Skeletal muscle cell (primary cell): ENCODE data around the gene NT5C.
A peak's percentile ranks its signal among the peaks of the same experiment; 100 is the strongest.

Source experiments
- DNase-seq: peaks from one replicate; pipeline ENCODE4 v3.0.0-alpha.2; 2010; ENCODE audit warnings: low read depth
- H3K4me3 ChIP-seq: 2 replicates; pipeline ENCODE4 v1.5.1; 2011; ENCODE audit warnings: low read depth, mild to moderate bottlenecking, control low read depth, low read length, moderate library complexity

NT5C gene

DNA sequence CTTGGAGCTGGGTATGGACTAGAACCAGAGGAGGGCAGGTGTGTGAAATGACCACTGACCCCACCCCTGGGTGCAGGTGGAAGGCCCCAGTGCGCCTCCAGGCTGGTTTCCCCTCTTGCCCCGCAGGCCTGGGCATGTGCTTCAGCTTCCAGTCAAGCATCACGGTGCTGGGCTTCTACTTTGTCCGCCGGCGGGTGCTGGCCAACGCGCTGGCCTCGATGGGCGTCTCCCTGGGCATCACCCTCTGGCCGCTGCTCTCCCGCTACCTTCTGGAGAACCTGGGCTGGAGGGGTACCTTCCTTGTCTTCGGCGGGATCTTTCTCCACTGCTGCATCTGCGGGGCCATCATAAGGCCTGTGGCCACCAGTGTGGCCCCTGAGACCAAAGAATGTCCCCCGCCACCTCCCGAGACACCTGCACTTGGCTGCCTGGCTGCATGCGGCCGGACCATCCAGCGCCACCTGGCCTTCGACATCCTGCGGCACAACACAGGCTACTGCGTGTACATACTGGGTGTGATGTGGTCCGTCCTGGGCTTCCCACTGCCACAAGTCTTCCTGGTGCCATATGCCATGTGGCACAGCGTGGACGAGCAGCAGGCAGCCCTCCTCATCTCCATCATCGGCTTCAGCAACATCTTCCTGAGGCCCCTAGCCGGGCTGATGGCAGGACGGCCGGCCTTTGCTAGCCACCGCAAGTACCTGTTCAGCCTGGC, 31.5 kb downstream of the NT5C start:
- H3K4me3 ChIP-seq: no peak overlapping the region
- DNase-seq: no peak

DNA sequence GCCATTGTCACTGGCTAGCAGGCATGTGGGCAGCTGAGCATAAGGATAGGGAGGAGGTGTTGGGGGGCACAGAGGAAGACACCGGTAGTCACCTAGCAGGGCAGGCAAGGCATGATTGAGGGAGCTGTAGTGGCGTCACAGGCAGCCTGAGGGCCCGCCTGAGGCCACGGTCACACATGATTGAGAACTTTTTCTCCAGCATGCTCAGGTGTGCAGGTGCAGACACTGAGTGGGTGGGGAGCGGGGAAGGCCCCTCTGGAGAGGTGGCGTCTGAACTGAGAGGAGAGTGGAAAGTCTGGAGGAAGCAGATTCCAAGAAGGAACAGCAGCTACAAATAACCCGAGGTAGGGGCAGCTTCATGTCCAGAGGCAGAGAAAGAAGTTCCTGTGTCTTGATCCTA, 32.7 kb downstream of the NT5C start:
- DNase-seq: no peak
- no peak overlapping the region for H3K4me3 ChIP-seq

DNA sequence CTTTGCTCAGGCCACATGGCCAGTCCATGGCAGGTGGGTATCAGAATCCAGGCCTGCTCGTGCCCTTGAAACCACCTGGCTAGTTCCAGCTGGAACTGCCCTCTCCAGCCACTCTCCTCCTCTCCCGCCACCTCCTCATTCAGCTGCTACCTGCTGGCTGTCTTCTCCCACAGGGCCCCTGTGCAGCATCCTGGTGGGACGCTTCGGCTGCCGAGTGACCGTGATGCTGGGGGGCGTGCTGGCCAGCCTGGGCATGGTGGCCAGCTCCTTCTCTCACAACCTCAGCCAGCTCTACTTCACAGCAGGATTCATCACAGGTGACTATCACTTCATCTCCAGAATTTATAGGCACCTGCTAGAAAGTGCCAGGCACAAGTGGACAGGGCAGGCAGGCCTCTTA, 33.7 kb downstream of the NT5C start:
- no peak overlapping the region for H3K4me3 ChIP-seq
- no peak for DNase-seq

DNA sequence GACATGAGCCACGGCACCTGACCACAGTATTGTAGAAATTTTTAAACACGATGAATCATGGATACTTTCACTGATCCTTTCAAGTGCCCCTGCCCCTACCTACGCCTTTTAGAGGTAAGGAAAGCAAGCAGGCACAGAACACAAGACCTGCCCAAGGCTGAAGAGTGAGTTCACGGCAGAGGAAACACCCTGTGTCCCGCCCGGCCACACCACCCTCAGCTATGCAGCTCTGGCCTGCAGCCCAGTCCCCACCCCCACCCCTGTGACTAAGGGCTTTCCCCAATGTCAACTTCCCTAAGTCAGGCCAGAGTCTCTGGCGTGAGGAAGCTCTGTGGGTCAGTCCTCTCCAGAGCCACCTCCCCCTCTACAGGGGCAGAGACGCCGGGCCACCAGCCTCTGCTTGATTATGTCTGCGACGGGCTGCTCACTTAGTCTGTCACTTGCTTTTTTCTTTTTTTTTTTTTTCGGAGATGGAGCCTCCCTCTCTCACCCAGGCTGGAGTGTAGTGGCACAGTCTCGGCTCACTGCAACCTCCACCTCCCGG, 35.4 kb downstream of the NT5C start:
- H3K4me3 ChIP-seq: no peak overlapping the region
- no peak for DNase-seq

DNA sequence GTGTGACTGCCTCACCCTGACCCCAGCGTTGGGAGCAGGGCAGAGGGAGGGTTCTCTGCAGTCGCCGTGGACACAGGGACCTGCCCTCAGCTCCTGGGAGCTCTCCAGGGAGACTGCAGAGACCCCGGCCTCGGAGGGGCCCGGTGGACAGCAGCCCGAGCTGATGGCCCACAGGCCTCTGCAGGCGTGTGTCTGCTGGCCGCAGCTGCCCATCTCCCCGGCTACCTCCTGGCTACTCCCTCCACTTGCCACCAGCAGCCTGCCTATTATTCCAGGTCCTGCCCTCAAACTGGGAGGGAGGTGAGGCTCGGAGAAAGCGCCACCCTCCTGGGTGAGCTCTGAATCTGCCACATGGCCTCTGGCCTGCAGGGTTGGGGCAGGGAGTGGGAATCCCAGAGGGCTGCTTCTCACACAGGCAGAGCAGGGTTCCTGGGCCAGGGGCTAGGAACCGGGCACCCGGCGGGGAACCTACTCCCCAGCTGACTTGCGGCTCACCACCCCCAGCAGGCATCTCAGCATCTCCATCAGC, 36.6 kb downstream of the NT5C start:
- H3K4me3 ChIP-seq: no peak overlapping the region
- DNase-seq: no peak

DNA sequence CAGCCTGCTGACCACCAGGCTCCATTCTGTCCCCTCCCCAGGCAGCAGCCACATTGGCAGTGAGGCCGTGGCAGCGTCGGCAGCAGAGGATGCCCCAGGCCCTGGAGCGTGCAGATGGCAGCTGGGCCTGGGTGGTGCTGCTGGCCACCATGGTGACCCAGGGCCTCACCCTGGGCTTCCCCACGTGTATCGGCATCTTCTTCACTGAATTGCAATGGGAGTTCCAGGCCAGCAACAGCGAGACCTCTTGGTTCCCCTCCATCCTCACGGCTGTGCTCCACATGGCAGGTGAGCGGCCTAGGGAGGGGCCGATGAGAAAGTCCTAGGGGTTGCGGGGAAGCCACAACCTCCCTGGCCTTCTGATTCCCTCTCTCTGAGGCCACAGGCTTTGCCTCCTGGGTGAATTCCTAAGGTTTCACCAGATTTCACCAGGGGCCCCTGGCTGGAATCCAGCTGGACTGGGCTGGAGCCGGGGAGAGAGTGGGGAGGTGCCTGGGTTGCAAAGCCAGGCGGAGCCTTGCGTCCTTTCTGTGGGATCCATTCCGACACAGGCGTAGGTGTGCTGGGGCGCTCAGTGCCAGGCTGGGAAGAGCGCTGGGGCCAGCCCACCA, 37.9 kb downstream of the NT5C start:
- no peak overlapping the region for H3K4me3 ChIP-seq
- no peak for DNase-seq

DNA sequence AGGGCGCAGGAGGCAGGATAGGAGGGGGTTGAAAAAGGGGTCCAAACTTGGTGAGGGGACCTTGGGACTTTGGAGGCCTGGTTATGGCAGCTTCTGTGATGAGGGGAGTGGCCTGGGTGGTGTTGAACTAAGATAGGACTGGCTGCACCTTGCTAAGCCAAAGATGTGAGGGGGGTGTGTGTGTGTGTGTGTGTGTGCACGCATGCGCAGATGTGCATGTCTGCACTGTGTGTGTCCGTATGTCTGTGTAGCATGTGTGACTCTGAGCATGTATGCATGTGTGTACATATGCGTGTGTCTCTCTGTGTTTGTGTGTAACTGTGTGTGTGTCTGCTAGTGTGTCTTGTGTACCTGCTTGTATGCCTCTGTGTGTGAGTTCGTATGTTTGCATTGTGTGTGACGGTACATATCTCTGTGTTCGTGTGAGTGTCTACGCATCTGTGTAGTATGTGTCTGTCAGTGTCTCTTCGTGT, 39.7 kb downstream of the NT5C start:
- no peak overlapping the region for H3K4me3 ChIP-seq
- DNase-seq: no peak

DNA sequence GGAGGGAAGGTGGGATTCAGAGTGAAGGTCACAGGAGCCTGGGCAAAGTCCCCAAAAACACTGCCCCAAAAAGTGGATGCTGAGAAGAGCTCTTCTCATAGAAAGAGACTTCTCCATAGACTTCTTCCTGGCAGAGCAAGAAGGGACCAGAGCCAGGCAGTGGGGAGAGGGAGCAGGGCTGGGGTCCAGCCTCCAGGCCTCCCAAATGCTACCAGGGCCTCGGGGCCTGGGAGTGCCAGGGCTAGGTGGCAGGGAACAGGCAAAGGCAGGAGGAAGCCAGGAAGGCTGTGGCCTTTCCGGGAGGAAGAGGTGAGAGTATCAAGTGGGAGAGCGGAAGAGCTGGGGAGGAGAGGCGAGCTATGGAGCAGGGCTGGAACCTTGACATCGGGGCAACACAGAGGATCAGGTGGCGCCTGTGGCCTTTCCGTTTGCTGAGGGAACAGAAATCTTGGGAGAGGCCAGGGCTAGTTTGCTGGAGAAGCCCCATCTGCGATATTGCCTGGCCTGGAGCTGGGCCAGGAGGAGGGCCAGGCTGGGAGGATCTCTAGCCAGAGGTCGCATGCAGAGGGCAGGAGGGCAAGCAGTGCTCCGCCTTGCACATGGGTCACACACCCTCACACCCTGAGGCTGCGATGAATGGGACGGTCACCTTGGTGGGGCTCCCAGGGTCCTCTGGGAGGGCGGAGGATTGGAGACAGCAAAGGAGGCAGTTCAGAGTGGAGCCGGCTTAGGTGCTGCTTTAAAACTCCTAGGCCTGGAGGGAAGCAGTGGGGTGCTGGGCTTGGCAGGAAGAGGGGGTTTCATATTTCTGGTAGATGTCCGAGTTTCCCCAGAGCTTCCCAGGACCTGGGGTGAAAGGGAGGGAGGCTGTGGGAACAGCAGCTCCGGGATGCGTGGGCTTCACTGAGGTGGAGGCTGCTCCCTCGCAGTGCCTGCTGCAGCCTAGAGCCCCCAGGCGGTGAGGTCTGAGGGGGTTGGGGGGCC, 40.4 kb downstream of the NT5C start:
- no peak overlapping the region for H3K4me3 ChIP-seq
- no peak for DNase-seq

DNA sequence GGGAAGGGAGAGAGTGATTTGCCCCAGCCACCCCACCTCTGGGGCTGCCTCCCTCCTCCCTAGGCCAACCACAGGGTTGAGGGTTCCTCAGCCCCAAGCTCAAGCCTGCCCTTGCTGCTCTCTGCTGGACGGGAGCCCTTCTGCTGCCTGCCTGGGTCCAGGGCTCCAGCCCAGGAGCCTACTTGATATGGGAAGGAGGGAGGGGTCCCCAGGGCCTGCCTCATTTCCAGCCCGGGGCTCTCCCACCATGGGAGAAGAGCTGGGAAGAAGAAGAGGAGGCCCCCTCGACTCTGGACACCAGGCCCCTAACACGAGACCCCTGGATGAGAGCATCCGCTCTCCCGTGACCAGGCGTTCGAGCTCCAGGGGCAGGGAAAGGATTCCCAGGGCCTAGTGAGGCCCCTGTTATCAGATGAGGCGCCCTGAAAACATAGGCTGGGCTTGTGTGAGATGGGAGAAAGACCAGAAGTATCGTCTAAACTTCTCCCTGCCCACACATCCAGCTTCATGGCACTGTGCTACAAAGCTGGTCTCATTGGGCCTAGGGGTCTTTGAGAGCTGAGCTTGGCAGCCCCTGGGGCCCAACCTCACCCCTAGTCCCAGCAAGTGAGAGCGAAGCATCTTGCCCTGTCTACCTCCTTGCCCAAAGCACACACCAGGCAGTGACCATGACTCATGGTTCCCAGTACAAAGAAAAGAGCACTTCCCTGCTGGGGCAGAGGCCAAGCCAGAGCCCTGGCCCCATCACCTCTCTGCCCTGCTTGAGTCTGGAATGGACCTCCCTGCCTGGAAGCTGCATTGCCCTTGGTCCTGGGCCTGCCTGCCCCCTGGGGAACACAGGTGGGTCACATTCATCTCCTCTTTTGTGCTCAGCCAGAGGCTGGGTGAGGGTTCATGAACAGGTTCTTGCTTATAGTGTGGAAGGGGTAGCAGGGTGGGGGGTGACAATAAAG, 42.8 kb downstream of the NT5C start:
- H3K4me3 ChIP-seq: peak overlapping the region; percentile 57
- no peak for DNase-seq

DNA sequence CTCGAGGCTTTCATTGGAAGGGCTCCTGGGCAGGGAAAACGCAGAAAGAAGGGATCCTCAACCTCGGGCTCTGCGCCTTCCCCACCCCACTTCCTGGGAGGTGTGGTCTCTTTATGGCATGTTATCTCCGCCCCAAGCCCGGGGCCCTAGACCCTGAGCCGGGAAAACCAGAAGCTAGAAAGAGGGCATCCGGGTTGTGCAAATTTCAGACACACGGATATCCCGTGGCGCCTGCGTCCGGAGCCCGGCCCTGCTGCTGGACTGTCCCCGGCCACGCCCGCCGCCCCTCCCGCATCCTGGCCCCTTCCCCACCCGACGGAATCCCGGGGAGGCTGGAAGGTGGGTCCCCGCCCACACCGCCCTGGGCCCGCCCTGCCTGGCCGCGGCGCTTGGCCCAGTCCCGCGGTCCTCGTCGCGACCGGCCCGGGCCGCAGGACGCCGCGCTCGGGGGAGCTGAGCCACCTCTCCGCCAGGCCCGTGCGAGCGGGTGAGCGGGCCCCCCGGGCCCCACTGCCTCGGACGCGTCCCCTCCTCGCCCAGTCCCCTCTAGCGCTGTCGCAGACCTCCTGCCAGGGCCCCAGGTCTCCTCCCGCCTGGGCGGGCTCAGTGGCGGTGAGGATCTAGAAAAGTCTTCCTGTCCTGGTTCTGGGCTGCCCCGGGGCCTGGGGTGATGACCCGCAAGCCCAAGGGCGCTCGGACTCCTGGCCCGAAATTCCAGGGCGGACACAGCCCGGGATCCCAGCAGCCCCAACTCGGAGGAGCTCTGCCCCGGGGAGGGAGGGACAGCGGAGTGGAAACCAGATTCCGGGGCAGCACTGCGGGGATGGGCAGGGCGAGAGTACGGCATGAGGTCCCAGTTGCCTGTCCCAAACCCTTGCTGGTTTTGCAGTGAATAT, 43.7 kb downstream of the NT5C start, which contains the start of gene SLC16A5:
Gene SLC16A5 (plus strand): TSS at position 397 of the 896 bp plus-strand sequence. CDS start 5,683 bp downstream, outside the sequence.
- H3K4me3 ChIP-seq: peak within 1 kb of the TSS; percentile 57
- no peak for DNase-seq

DNA sequence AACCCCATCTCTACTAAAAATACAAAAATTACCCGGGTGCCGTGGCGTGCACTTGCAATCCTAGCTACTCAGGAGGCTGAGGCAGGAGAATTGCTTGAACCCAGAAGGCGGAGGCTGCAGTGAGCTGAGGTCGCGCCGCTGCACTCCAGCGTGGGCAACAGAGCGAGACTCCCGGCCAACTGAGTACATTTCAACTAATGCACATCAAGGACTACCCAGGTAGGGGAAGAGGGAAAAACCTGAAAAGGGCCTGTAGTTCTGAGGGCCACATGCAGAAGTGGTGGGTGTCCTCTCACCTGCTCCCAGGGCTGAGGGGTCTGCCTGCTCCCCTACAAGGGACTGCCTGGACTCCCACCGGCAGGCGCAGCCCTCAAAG, 44.4 kb downstream of the NT5C start:
- no peak for DNase-seq

DNA sequence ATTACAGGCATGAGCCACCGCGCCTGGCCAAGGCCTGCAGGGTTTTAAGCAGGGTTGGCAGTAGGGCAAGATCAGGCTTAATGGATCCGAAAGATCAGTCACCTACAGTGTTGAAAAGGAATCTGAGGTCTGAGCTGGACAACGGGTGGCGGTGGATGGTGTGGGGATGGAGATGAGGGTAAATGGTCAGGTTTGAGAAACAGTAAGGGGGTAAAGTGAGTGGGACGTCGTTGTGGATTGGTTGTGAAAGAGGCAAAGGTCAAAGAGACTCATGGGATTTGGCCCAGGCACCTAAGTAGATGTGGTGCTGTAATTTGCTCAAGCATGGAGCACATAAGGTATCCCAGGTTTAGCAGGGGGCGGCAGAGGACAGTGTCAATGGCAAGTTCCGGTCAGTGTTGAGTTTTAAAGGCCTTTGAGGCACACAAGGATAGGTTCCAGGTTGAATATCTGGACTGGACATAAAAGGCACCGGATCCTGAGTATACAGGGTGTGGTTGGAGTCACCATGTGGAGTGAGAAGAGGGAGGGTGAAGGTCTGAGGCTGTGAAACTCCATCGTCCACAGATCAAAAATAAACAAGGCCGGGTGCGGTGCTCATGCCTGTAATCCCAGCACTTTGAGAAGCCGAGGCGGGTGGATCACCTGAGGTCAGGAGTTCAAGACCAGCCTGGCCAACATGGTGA, 44.9 kb downstream of the NT5C start:
- DNase-seq: no peak
- no peak overlapping the region for H3K4me3 ChIP-seq

More for the DNA sequence above, 44.4 kb downstream of the NT5C start:
- H3K4me3 ChIP-seq: peak overlapping the region; percentile 57

DNA sequence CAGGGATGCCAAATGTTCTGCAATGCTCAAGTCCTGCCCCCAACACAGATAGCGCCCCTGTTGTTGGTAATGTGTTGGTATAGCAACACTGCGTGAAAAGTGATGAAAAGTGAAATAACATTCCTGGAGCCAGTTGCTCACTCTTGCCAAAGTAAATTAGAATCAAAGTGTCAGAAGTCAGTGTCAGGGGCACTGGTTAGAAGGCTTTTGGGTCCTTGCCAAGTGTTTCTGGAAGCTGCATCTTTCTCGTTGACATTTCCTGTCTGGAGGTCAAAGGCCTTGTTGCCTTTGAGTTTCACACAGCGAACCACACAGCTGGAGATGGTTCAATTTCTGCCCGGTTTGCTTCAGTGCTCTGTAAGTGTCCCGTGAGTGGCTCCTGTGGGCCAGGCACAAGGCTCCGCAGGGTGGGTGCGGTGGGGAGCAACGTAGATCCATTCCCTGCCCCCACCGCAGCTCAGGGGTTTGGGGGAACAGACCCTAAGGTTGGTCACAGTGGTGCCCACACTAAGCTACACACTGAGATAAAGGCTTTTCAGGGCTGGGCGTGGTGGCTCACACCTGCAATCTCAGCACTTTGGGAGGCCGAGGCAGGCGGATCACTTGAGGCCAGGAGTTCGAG, 47.4 kb downstream of the NT5C start:
- no peak for DNase-seq
- H3K4me3 ChIP-seq: no peak overlapping the region

DNA sequence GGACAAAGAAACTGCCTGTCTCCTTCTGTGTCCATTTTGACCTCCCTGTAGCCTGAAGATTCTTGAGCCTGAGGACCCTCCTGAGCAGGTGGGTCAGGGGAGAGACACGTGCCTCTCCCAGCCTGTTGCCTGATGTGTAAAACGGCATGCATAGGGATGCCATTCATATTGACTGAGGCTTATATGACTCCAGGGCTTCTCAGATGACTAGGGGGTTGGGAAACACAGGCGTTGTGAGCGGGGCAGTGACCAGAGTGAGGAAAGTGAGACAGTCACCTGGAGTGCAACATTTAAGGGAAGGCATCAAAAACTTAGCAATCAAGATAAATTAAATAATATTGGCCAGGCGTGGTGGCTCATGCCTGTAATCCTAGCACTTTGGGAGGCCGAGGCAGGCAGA, 48.9 kb downstream of the NT5C start:
- no peak overlapping the region for H3K4me3 ChIP-seq
- no peak for DNase-seq

DNA sequence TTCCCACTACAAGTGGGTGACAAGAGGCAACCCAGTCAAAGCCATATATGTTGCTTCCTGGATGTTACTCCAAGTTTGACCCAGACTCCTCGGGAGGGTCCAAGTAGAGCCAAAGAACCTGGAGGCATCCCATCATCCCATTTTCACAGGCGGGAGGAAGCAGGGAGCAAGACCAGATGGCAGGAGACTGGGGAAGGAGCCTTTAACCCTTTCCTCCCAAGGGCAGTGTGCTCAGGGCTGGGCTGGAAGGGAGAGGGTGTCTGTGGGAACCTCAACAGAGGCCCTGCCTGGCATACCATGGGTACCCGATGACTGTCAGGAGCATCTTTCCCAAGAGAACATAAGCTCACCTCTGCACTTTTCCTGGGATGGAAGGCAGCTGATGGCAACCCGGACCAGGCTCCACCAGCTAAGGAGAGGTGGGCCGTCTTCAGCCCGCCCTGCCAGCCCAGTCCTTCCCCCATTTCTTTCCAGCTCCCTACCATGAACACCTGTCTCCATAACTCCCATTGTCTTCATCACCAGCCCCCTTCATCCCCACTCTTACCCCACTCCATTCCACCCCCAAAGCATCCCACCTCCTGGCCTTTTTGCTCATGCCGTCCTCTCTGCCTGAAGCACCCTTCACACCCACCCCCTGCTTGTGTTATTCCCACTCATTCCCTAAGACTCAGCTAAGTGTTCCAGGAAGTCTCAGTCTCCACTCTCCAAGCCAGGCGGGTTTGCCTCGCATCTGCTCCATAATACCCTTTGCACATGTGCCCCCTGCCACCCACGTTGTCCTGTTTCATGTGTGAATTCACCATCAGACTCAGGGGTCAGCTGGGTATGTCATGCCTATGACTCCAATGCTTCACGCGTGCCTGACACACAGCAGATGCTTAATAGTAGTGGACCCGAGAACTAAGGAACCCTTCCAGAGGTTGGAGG, 49.7 kb downstream of the NT5C start:
- no peak overlapping the region for H3K4me3 ChIP-seq
- DNase-seq: no peak
